Neural progenitor cell (in vitro differentiated cells): ENCODE measurements around the gene TAS2R60. TPM values are rescaled to one million over a fixed set of nuclear protein-coding genes. Genes with fewer than 3 reads are reported as not detected.

Experiments used
- DNase-seq: peaks from one replicate; pipeline ENCODE4 v3.0.0-alpha.2; 2016; ENCODE audit warnings: low spot score
- H2AFZ ChIP-seq: fragments of 200-600 bp; sonication (generic); replicated peaks from 2 replicates; pipeline ENCODE4 v1.6.1; 2016; ENCODE audit warnings: antibody characterized with exemption
- H3F3A ChIP-seq: fragments of 200-600 bp; sonication (generic); 2 replicates; pipeline ENCODE4 v1.6.1; 2016; ENCODE audit warnings: antibody characterized with exemption, low read depth
- H3K27ac ChIP-seq: fragments of 200-600 bp; sonication (generic); 2 replicates; pipeline ENCODE4 v1.5.1; 2016; ENCODE audit warnings: mild to moderate bottlenecking
- H3K27me3 ChIP-seq: fragments of 200-600 bp; sonication (generic); 2 replicates; pipeline ENCODE4 v1.6.1; 2016; ENCODE audit warnings: mild to moderate bottlenecking, moderate library complexity
- H3K36me3 ChIP-seq: fragments of 200-600 bp; sonication (generic); 2 replicates; pipeline ENCODE4 v1.5.1; 2016
- H3K4me1 ChIP-seq: fragments of 200-600 bp; sonication (generic); 2 replicates; pipeline ENCODE4 v1.6.1; 2016; ENCODE audit warnings: mixed run types
- H3K4me2 ChIP-seq: fragments of 200-600 bp; sonication (generic); 2 replicates; pipeline ENCODE4 v1.6.1; 2016
- H3K4me3 ChIP-seq: fragments of 200-600 bp; sonication (generic); 2 replicates; pipeline ENCODE4 v1.5.1; 2016
- H3K79me2 ChIP-seq: fragments of 200-600 bp; sonication (generic); 2 replicates; pipeline ENCODE4 v1.6.1; 2016; ENCODE audit warnings: low read depth
- H3K9ac ChIP-seq: fragments of 200-600 bp; sonication (generic); 2 replicates; pipeline ENCODE4 v1.6.1; 2016
- H3K9me3 ChIP-seq: fragments of 200-600 bp; sonication (generic); 2 replicates; pipeline ENCODE4 v1.5.1; 2016; ENCODE audit warnings: low read depth
- H4K20me1 ChIP-seq: fragments of 200-600 bp; sonication (generic); 2 replicates; pipeline ENCODE4 v1.6.1; 2016; ENCODE audit warnings: low read depth
- H3K27ac Mint-ChIP-seq: 3 replicates; pipeline ENCODE4 v1.8.0; 2021; ENCODE audit warnings: mixed read lengths
- H3K27me3 Mint-ChIP-seq: 2 replicates; pipeline ENCODE4 v1.8.0; 2022; ENCODE audit warnings: low read depth, mild to moderate bottlenecking, inconsistent platforms, moderate library complexity, mixed read lengths; ENCODE audit not compliant: insufficient read depth
- H3K36me3 Mint-ChIP-seq: 3 replicates; pipeline ENCODE4 v1.8.0; 2021; ENCODE audit warnings: mixed read lengths
- H3K4me1 Mint-ChIP-seq: 3 replicates; pipeline ENCODE4 v1.8.0; 2021; ENCODE audit warnings: mixed read lengths
- H3K4me3 Mint-ChIP-seq: 3 replicates; pipeline ENCODE4 v1.8.0; 2021; ENCODE audit warnings: mild to moderate bottlenecking, moderate library complexity, mixed read lengths
- H3K9me3 Mint-ChIP-seq: 3 replicates; pipeline ENCODE4 v1.8.0; 2020; ENCODE audit warnings: mixed read lengths
- EZH2 ChIP-seq: fragments of 200-600 bp; sonication (generic); IDR thresholded peaks from 2 replicates; pipeline ENCODE4 v1.6.1; 2017; ENCODE audit warnings: antibody characterized with exemption, mild to moderate bottlenecking, moderate library complexity
- EZH2phosphoT487 ChIP-seq: fragments of 200-600 bp; sonication (generic); IDR thresholded peaks from 2 replicates; pipeline ENCODE4 v1.6.1; 2017; ENCODE audit warnings: antibody characterized with exemption
- total RNA-seq: library from RNA; depleted of rRNA; stranded (reverse); fragments of >200 nt; gene quantifications from 2 replicates; pipeline ENCODE4 v1.2.3, GENCODE V29; 2015; ENCODE audit warnings: low replicate concordance
- TF ChIP-seq, protein P1 (sequence below): fragments of 200-600 bp; sonication (generic); IDR thresholded peaks from 2 replicates; pipeline ENCODE4 v1.5.1; 2017; ENCODE audit warnings: antibody characterized with exemption, mild to moderate bottlenecking

TAS2R60 gene
- total RNA-seq, 1 donor from 2014 or later: not detected

DNA sequence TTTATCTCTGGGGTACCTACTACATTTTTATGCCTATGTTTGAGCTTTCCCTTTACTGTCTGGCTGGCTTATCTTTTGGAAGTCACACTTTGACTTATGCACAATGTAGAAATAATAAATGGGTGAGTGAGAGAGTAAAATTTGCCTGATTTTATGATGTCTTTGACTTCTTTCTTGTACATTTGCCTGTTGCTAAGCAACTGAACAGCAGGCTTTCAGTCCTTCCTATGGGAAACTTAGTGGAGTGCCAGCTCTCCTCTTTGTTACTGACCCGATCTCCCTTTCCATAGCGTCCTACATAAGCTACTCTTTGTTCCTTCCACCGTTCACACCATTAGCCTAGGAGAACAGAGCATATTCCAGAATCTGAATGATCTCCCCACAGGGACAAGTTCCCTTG is 4.2 kb downstream of the TAS2R60 start:
- Histone ChIP-seq H3K4me3 (no peak overlapping the region), H3K27ac (no peak overlapping the region), H4K20me1 (no peaks in the 10 kb centered on the region), H2AFZ (peak overlapping the region; percentile 7), H3K4me1 (peaks cover 19% of the 10 kb centered on the region), H3K79me2 (no peaks in the 10 kb centered on the region), H3K27me3 (no peaks in the 10 kb centered on the region), H3F3A (no peaks in the 10 kb centered on the region), H3K36me3 (no peaks in the 10 kb centered on the region), H3K9ac (no peak overlapping the region), H3K9me3 (no peaks in the 10 kb centered on the region), H3K4me2 (peak overlapping the region; percentile 16)
- Mint-ChIP-seq H3K36me3 (no peaks in the 10 kb centered on the region), H3K9me3 (peaks cover 6% of the 10 kb centered on the region), H3K4me3 (no peak overlapping the region), H3K4me1 (peaks cover 9% of the 10 kb centered on the region), H3K27ac (no peak overlapping the region), H3K27me3 (peaks cover 1% of the 10 kb centered on the region)
- TF ChIP-seq, protein P1, sequence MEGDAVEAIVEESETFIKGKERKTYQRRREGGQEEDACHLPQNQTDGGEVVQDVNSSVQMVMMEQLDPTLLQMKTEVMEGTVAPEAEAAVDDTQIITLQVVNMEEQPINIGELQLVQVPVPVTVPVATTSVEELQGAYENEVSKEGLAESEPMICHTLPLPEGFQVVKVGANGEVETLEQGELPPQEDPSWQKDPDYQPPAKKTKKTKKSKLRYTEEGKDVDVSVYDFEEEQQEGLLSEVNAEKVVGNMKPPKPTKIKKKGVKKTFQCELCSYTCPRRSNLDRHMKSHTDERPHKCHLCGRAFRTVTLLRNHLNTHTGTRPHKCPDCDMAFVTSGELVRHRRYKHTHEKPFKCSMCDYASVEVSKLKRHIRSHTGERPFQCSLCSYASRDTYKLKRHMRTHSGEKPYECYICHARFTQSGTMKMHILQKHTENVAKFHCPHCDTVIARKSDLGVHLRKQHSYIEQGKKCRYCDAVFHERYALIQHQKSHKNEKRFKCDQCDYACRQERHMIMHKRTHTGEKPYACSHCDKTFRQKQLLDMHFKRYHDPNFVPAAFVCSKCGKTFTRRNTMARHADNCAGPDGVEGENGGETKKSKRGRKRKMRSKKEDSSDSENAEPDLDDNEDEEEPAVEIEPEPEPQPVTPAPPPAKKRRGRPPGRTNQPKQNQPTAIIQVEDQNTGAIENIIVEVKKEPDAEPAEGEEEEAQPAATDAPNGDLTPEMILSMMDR: no peak
- TF ChIP-seq EZH2: no peak
- TF ChIP-seq EZH2phosphoT487: no peak
- DNase-seq: peak; percentile 61

DNA sequence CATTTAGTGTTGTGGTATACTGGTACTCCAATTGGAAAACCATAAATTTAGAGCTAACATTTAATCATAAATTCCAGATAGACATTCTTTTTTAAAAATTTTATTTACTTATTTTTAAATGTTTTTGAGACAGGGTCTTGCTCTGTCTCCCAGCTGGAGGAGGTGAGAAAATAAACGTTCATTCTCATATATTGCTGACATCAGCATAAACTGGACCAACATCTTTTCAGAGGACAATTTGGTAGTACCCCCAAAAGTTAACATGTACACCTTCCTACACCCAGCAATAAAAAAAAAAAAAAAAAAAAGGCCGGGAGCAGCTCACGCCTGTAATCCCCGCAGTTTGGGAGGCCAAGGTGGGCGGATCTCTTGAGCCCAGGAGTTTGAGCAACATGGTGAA is 5.2 kb downstream of the TAS2R60 start:
- H3K36me3 ChIP-seq: no peaks in the 10 kb centered on the region
- H2AFZ ChIP-seq: no peak overlapping the region
- no peak overlapping the region for H3K9ac ChIP-seq
- no peaks in the 10 kb centered on the region for H3K27me3 ChIP-seq
- H3F3A ChIP-seq: no peaks in the 10 kb centered on the region
- Mint-ChIP-seq H3K27ac (no peak overlapping the region), H3K4me3 (no peak overlapping the region), H3K36me3 (no peaks in the 10 kb centered on the region), H3K9me3 (peaks cover 7% of the 10 kb centered on the region), H3K4me1 (peaks cover 19% of the 10 kb centered on the region), H3K27me3 (peaks cover 2% of the 10 kb centered on the region)
- H3K27ac ChIP-seq: no peak overlapping the region
- TF ChIP-seq EZH2phosphoT487 (no peak), EZH2 (no peak)
- TF ChIP-seq, protein P1: no peak
- no peak for DNase-seq
- no peak overlapping the region for H3K4me2 ChIP-seq
- no peaks in the 10 kb centered on the region for H3K9me3 ChIP-seq
- no peak overlapping the region for H3K4me3 ChIP-seq
- peaks cover 19% of the 10 kb centered on the region for H3K4me1 ChIP-seq
- no peaks in the 10 kb centered on the region for H3K79me2 ChIP-seq
- H4K20me1 ChIP-seq: no peaks in the 10 kb centered on the region

GRCh38 chr7:143449793-143450192 is 6.5 kb downstream of the TAS2R60 start:
- Histone ChIP-seq H3K4me2 (no peak overlapping the region), H3K79me2 (no peaks in the 10 kb centered on the region)
- peaks cover 2% of the 10 kb centered on the region for H3K27me3 Mint-ChIP-seq

More at GRCh38 chr7:143449793-143450192, 6.5 kb downstream of the TAS2R60 start:
- no peak overlapping the region for H3K9ac ChIP-seq
- no peak overlapping the region for H3K27ac ChIP-seq
- H3K36me3 ChIP-seq: no peaks in the 10 kb centered on the region
- H3K27me3 ChIP-seq: no peaks in the 10 kb centered on the region
- H4K20me1 ChIP-seq: no peaks in the 10 kb centered on the region
- H3K9me3 ChIP-seq: no peaks in the 10 kb centered on the region
- Mint-ChIP-seq H3K9me3 (peaks cover 7% of the 10 kb centered on the region), H3K4me3 (no peak overlapping the region), H3K36me3 (no peaks in the 10 kb centered on the region), H3K27ac (no peak overlapping the region), H3K4me1 (peaks cover 24% of the 10 kb centered on the region)
- H3F3A ChIP-seq: no peaks in the 10 kb centered on the region
- peaks cover 19% of the 10 kb centered on the region for H3K4me1 ChIP-seq
- no peak overlapping the region for H2AFZ ChIP-seq
- H3K4me3 ChIP-seq: no peak overlapping the region
- no peak for TF ChIP-seq EZH2phosphoT487
- TF ChIP-seq EZH2: no peak
- TF ChIP-seq, protein P1: no peak
- no peak for DNase-seq
